GM13976 (cell line): ENCODE measurements around the gene BSN.

Experiments used
- DNase-seq: peaks from one replicate; pipeline ENCODE4 v3.0.0; 2012; ENCODE audit warnings: low spot score
- in situ Hi-C: fragments of 300-500 bp; cut with MboI; formaldehyde crosslinking; loops from one replicate; pipeline ENCODE4 v1.12.0; 2022; ENCODE audit warnings: low sequenced_read_pairs, mixed read lengths, inconsistent platforms; ENCODE audit not compliant: unreplicated experiment
- TF ChIP-seq, protein P1 (sequence below): IDR thresholded peaks from 2 replicates; pipeline ENCODE4 v1.5.1; 2012; ENCODE audit warnings: borderline replicate concordance, mild to moderate bottlenecking; ENCODE audit not compliant: insufficient read depth; ENCODE audit errors: extremely low read depth, missing control alignments, control extremely low read depth

The BSN gene

DNA sequence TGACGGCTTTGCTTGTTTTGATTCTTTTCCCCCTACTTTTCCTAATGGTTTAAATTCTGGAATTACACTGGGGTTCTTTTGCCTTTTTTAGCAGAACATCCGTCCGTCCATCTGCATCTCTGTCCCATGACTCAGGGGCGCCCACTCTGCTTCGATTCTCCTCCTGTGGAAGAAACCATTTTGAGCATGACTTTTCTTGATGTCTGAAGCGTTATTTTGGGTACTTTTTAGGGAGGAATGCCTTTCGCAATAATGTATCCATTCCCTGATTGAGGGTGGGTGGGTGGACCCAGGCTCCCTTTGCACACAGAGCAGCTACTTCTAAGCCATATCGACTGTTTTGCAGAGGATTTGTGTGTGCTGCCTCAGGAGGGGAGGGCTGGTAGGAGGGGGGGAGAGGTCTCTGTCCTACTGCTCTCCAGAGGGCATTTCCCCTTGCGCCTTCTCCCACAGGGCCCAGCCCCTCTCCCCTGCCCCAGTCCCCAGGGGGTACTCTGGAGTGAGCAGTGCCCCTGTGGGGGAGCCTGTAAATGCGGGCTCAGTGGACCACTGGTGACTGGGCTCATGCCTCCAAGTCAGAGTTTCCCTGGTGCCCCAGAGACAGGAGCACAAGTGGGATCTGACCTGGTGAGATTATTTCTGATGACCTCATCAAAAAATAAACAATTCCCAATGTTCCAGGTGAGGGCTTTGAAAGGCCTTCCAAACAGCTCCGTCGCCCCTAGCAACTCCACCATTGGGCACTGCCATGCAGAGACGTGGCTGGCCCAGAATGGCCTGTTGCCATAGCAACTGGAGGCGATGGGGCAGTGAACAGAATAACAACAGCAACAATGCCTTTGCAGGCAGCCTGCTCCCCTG, 19.5 kb upstream of the BSN start:
- in situ Hi-C loops = no loop called here
- no peak for DNase-seq
- TF ChIP-seq, protein P1, sequence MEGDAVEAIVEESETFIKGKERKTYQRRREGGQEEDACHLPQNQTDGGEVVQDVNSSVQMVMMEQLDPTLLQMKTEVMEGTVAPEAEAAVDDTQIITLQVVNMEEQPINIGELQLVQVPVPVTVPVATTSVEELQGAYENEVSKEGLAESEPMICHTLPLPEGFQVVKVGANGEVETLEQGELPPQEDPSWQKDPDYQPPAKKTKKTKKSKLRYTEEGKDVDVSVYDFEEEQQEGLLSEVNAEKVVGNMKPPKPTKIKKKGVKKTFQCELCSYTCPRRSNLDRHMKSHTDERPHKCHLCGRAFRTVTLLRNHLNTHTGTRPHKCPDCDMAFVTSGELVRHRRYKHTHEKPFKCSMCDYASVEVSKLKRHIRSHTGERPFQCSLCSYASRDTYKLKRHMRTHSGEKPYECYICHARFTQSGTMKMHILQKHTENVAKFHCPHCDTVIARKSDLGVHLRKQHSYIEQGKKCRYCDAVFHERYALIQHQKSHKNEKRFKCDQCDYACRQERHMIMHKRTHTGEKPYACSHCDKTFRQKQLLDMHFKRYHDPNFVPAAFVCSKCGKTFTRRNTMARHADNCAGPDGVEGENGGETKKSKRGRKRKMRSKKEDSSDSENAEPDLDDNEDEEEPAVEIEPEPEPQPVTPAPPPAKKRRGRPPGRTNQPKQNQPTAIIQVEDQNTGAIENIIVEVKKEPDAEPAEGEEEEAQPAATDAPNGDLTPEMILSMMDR = no peak

DNA sequence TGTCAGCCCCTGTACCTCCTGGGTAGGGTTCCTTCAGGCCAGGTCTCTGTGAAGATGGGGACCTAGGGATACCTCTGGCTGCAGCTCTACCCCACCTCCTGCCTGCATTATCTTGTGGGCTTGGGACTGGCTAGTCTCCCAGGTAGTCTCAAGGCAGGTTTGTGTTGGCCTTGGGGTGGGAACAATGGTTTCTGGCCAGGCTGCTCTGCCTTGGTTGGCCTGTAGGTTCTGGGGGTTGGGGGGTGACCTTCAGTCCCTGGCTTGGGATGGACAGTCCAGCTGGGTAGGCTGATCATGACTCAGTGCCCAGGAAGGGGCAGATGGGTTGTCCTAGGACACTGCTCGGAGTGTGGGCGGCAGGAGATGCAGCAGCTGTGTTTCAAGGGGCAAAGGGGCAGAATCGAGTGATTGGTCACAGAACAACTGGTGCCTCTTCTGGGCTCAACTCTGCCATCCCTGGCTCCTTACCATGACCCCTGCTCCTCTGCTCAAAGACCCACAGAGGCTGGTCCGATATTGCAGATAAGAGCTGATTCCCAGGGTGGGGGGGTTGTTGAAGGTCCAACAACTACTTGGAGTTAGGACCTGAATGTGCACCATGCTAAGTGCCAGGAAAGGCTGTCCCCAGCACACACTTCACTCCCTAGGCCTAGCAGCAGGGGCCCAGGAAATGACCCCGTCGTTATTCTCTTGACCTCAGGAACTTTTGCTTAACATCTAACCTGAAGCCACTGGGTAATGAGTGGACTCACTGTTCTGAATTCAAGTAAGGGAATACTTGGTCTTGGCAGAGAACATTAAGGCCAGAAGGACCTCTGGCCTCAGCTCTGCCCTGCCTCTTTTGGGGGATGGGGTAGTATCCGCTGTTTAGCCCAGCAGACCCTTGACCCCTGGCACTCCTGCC, 18.1 kb upstream of the BSN start:
- TF ChIP-seq, protein P1 = no peak
- DNase-seq = no peak
- in situ Hi-C loops = no loop called here

- no peak for DNase-seq
- in situ Hi-C loops = no loop called here
- TF ChIP-seq, protein P1 = no peak
Observed at GRCh38 chr3:49536875-49537533, 17.3 kb upstream of the BSN start.

DNA sequence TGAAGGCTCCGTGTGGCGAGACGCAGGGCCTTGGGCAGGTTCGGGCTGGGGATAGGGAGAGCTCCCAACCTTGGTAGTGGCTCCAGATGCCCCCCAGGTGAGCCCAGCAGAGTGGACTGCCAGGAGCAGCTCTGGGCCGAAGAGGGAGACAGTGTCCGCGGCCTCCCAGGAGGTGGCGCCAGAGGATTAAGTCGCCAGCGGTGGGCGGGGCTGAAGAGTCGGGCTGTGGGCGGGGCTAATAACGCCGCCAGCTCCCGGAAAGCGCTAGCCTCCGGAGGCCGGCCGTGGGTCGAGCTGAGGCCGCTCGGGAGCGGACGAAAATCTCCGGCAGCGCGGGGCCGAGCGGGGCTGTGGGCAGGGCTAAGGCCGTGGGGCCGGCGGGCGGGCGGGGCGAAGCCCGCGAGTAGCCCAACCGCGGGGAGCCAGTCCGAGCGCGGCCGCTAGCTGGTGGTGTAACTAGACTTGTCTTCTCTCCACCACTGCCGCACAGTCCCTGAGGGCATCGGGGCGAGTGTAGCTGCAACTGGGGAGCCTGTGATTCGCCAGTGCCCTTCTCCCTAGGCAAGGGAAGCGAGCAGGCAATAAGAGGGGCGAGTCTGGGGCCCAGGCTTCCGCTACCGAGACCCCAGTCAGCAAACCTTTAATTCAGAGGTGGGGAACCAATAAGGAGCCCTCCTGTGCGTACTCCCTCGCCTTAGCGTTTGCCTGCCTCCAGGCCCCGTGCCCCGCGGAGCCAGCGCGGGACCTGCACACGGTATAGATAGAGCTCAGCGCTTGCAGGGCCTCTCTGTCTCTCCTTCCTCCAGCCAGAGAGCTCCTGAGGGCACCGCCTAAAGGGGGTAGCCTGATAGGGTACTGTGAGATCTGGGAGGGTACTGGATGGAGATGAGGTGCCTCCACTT, 14.4 kb upstream of the BSN start:
- peak; percentile 97 for DNase-seq
- in situ Hi-C loops = loop anchor here (10.0 kb wide), 1 partner anchor 135 kb away; the partner anchor contains the start of gene APEH
- TF ChIP-seq, protein P1 = peak; percentile 86

DNA sequence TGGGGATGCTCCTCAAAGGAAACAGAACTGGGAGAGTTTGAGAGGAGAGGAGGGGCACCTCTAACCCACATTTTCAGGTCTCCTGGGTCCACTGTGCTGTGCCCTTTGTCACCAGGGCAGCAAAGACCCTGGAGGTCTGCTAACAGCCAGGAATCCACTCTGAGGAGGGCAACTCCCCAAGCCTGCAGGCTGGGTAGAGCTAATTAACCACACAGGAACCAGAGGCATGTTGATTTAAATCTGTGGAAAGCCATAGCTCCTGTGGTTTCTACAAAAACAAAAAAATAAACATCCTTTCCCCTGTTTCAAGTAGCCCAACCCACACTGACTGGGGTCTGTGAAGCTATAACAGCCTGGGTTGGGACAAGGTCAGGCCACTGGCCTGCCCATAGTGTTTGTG, 2.2 kb upstream of the BSN start:
- TF ChIP-seq, protein P1 = no peak
- in situ Hi-C loops = no loop called here

More for the DNA sequence above, 2.2 kb upstream of the BSN start:
- DNase-seq = no peak
